Keratinocyte (primary cell): ENCODE results near the gene TMUB2. TPM values are rescaled to one million over a fixed set of nuclear protein-coding genes. Genes with fewer than 3 reads are reported as not detected.

Source experiments
- DNase-seq: peaks from one replicate; pipeline ENCODE4 v3.0.0-alpha.2; 2011; ENCODE audit warnings: low read depth, missing footprints, low spot score
- FAIRE-seq: peaks from 2 replicates; lab custom pipeline; 2011; peaks lifted over from hg19 to GRCh38; lab: Jason Lieb, UNC
- H2AFZ ChIP-seq: 2 replicates; pipeline ENCODE4 v1.6.0; 2012; ENCODE audit warnings: low read length, control low read depth, inconsistent platforms; ENCODE audit not compliant: control insufficient read depth
- H3K27ac ChIP-seq: 2 replicates; pipeline ENCODE4 v1.5.1; 2011; ENCODE audit warnings: low read length; ENCODE audit not compliant: control insufficient read depth, insufficient read depth
- H3K27me3 ChIP-seq: 3 replicates; pipeline ENCODE4 v1.6.0; 2011; ENCODE audit warnings: low read length; ENCODE audit not compliant: control insufficient read depth, insufficient read depth; ENCODE audit errors: extremely low read depth
- H3K36me3 ChIP-seq, 2 experiments: 2 replicates in 1 of 2; 3 replicates in 1 of 2; pipeline ENCODE4 v1.5.1; 2011; ENCODE audit warnings: low read length in 2 of 2, mild to moderate bottlenecking in 1 of 2; ENCODE audit not compliant: control insufficient read depth in 2 of 2, insufficient read depth in 2 of 2; ENCODE audit errors: extremely low read depth in 1 of 2
- H3K4me1 ChIP-seq: 3 replicates; pipeline ENCODE4 v1.5.1; 2011; ENCODE audit warnings: low read length; ENCODE audit not compliant: control insufficient read depth, insufficient read depth; ENCODE audit errors: extremely low read depth
- H3K4me2 ChIP-seq: 3 replicates; pipeline ENCODE4 v1.6.0; 2011; ENCODE audit warnings: low read depth, low read length; ENCODE audit not compliant: control insufficient read depth, insufficient read depth; ENCODE audit errors: extremely low read depth
- H3K4me3 ChIP-seq, 3 experiments: fragments of 200-600 bp in 1 of 3; sonication (generic) in 1 of 3; 2 replicates in 2 of 3; 3 replicates in 1 of 3; pipeline ENCODE4 v1.5.1; 2011 to 2016; ENCODE audit warnings: low read length in 3 of 3, mild to moderate bottlenecking in 3 of 3, control low read depth in 2 of 3, inconsistent platforms in 1 of 3, low read depth in 1 of 3, mixed read lengths in 1 of 3, mixed run types in 1 of 3, moderate library complexity in 1 of 3; ENCODE audit not compliant: control insufficient read depth in 2 of 3, insufficient read depth in 2 of 3; ENCODE audit errors: extremely low read depth in 1 of 3
- H3K79me2 ChIP-seq: 2 replicates; pipeline ENCODE4 v1.6.0; 2012; ENCODE audit warnings: low read length; ENCODE audit not compliant: control insufficient read depth, insufficient read depth
- H3K9ac ChIP-seq: 3 replicates; pipeline ENCODE4 v1.6.0; 2011; ENCODE audit warnings: low read length; ENCODE audit not compliant: control insufficient read depth, insufficient read depth; ENCODE audit errors: extremely low read depth
- H3K9me1 ChIP-seq: 3 replicates; pipeline ENCODE4 v1.6.0; 2011; ENCODE audit warnings: low read length; ENCODE audit not compliant: control insufficient read depth, insufficient read depth; ENCODE audit errors: extremely low read depth
- H3K9me3 ChIP-seq: 2 replicates; pipeline ENCODE4 v1.5.1; 2012; ENCODE audit warnings: low read depth, low read length; ENCODE audit not compliant: control insufficient read depth
- H4K20me1 ChIP-seq: 3 replicates; pipeline ENCODE4 v1.6.0; 2011; ENCODE audit warnings: low read length; ENCODE audit not compliant: control insufficient read depth, insufficient read depth; ENCODE audit errors: extremely low read depth
- EZH2 ChIP-seq: IDR thresholded peaks from one replicate; pipeline ENCODE4 v1.6.1; 2012; ENCODE audit warnings: inconsistent platforms, mild to moderate bottlenecking, low read length, moderate library complexity
- dilution Hi-C: fragments of 300-500 bp; cut with MboI; formaldehyde crosslinking; loops from one replicate; pipeline ENCODE4 v1.7.0; 2020; ENCODE audit warnings: low sequenced_read_pairs; ENCODE audit not compliant: extremely low pct_ligation_motif_present
- polyA plus RNA-seq, 5 experiments: library from polyadenylated mRNA; depleted of rRNA in 3 of 5; stranded (reverse) in 3 of 5; stranded (forward) in 1 of 5; unstranded in 1 of 5; fragments of >200 nt; gene quantifications; 1 replicate in 1 of 5; 2 replicates in 3 of 5; 3 replicates in 1 of 5; pipeline versions ENCODE4 v1.2.1 to v1.2.3, GENCODE V29; 2011 to 2012; ENCODE audit warnings: missing spikeins in 2 of 5, low read depth in 1 of 5, low replicate concordance in 1 of 5
- TF ChIP-seq, protein P1 (sequence below), 3 experiments: IDR thresholded peaks in 1 of 3; conservative IDR thresholded peaks in 1 of 3; optimal IDR thresholded peaks in 1 of 3; 2 replicates in 2 of 3; 3 replicates in 1 of 3; pipeline versions ENCODE3 to v1.5.1; 2011; ENCODE audit warnings: low read length in 3 of 3, mild to moderate bottlenecking in 3 of 3, moderate library complexity in 2 of 3, control low read depth in 1 of 3, inconsistent platforms in 1 of 3; ENCODE audit not compliant: insufficient read depth in 2 of 3; ENCODE audit errors: extremely low read depth in 1 of 3

Gene TMUB2
- polyA plus RNA-seq, 1 donor (not counting 4 experiments of a cell fraction or from before 2014, with no cell fraction given): 25.5 TPM

DNA sequence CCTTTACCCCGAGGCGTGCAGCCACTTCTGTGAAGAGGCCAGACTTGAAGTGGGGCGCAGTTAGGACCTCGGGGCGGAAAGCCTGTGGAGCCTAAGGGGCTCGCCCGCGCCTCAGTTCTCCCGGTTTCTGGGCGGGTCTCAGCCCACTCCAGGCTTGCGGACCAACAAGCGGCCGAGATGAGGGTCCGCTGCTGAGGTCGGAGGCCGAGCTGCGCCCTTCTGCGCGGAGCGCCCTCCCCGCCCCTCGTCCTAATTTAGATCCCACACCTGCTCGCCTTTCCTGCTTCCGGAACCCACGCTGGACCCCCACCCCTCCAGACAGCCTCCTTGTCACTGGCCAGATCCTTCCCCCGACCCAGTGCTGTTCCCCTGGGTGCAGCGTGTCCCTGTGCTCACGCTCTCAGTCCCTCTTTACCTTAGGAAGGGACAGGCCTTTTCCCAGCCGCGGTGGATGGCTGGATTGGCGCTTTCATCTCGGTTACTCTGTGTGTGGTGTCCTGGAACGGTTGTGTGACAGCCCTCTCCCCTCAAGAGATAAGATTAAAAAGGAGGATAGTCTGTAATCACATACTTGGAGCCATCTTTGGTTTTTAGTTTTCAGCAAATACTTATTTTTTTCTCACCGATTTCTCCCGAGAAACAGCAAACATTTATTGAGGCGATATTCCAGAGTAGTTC, 13.8 kb downstream of the TMUB2 start:
- no peaks in the 10 kb centered on the region for H3K27me3 ChIP-seq
- dilution Hi-C loops: no loop called here
- FAIRE-seq: no peak

DNA sequence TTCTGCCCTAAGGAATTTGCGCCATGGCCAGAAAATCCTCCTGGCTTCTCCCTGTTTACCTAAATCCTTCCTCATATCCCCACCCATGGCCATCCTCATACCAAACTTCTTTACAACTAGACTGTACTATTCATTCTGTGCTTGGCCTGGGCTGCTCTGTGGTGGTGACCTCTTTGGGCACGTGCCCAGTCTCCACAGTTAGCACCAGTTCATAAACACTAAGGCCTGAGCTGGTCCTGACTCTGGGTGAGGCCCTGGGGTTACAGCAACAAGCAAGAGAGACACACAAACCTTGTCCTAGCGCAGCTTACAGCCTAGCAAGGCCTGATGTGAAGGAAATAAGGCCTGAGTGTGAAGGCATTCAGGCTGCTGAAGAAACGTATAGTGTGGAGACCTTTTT, 16.0 kb downstream of the TMUB2 start:
- H3K27ac ChIP-seq: no peak overlapping the region
- peaks cover 14% of the 10 kb centered on the region in 2 experiments for H3K36me3 ChIP-seq
- dilution Hi-C loops: no loop called here
- H2AFZ ChIP-seq: no peak overlapping the region
- DNase-seq (no peak), FAIRE-seq (no peak)
- H3K79me2 ChIP-seq: peaks cover 13% of the 10 kb centered on the region
- H3K27me3 ChIP-seq: no peaks in the 10 kb centered on the region
- TF ChIP-seq EZH2: no peak
- TF ChIP-seq, protein P1, sequence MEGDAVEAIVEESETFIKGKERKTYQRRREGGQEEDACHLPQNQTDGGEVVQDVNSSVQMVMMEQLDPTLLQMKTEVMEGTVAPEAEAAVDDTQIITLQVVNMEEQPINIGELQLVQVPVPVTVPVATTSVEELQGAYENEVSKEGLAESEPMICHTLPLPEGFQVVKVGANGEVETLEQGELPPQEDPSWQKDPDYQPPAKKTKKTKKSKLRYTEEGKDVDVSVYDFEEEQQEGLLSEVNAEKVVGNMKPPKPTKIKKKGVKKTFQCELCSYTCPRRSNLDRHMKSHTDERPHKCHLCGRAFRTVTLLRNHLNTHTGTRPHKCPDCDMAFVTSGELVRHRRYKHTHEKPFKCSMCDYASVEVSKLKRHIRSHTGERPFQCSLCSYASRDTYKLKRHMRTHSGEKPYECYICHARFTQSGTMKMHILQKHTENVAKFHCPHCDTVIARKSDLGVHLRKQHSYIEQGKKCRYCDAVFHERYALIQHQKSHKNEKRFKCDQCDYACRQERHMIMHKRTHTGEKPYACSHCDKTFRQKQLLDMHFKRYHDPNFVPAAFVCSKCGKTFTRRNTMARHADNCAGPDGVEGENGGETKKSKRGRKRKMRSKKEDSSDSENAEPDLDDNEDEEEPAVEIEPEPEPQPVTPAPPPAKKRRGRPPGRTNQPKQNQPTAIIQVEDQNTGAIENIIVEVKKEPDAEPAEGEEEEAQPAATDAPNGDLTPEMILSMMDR (optimal IDR thresholded peaks at IDR 0.05 in 1 of 3, IDR thresholded peaks at IDR 0.05 in 1 of 3, conservative IDR thresholded peaks at IDR 0.05 in 1 of 3; ENCODE audit: extremely low read depth in 1 of 3, insufficient read depth in 2 of 3, low read length in 3 of 3): no peak
- H3K9me1 ChIP-seq: peaks cover 5% of the 10 kb centered on the region
- peaks cover 37% of the 10 kb centered on the region for H3K4me1 ChIP-seq
- H4K20me1 ChIP-seq: peaks cover 2% of the 10 kb centered on the region
- no peak overlapping the region for H3K4me3 ChIP-seq
- H3K9me3 ChIP-seq: no peaks in the 10 kb centered on the region
- no peak overlapping the region for H3K9ac ChIP-seq
- H3K4me2 ChIP-seq: no peak overlapping the region

More for the DNA sequence above, 13.8 kb downstream of the TMUB2 start:
- Histone ChIP-seq H3K79me2 (peaks cover 23% of the 10 kb centered on the region), H3K27ac (peak overlapping the region; percentile 90), H3K4me3 (peak overlapping the region; percentile 67 to 79 (median 78)), H3K9me1 (peaks cover 5% of the 10 kb centered on the region), H3K4me1 (peaks cover 38% of the 10 kb centered on the region), H2AFZ (peak overlapping the region; percentile 73), H3K9ac (peak overlapping the region; percentile 91), H3K4me2 (peak overlapping the region; percentile 88), H3K9me3 (no peaks in the 10 kb centered on the region), H4K20me1 (peaks cover 2% of the 10 kb centered on the region), H3K36me3 (peaks cover 7 to 10% of the 10 kb centered on the region in 2 experiments)
- DNase-seq: no peak
- TF ChIP-seq EZH2: no peak
- TF ChIP-seq, protein P1 (optimal IDR thresholded peaks at IDR 0.05 in 1 of 3, IDR thresholded peaks at IDR 0.05 in 1 of 3, conservative IDR thresholded peaks at IDR 0.05 in 1 of 3; ENCODE audit: extremely low read depth in 1 of 3, insufficient read depth in 2 of 3, low read length in 3 of 3): no peak
